IMR-90 (cell line): Measurements from ENCODE around the gene GADD45A. TPM values are rescaled to one million over a fixed set of nuclear protein-coding genes. Genes with fewer than 3 reads are reported as not detected.

ENCODE experiments used
- ATAC-seq: fragments of 200-7000 bp; cut with Tn5 transposase; 2 replicates; pipeline ENCODE4 v1.9.1; 2020; ENCODE audit warnings: low read depth, mild to moderate bottlenecking, moderate library complexity
- BruUV-seq: library from RNA; stranded (reverse); fragments of 400-500 nt; replicated peaks from 2 replicates; lab custom pipeline; 2021; lab: Mats Ljungman, UMichigan
- CTCF ChIA-PET: fragments of 300-600 bp; formaldehyde crosslinking; extraction: SDS; loops from one replicate; lab custom pipeline; 2021; ENCODE audit warnings: antibody characterized with exemption; lab: Yijun Ruan, JAX
- POLR2A ChIA-PET: fragments of 300-600 bp; sonication (Branson Sonifier 250); formaldehyde crosslinking; loops from one replicate; lab custom pipeline; 2022; ENCODE audit warnings: antibody characterized with exemption; ENCODE audit not compliant: unreplicated experiment; lab: Charles Lee
- DNase-seq: peaks from one replicate; pipeline ENCODE4 v3.0.0; 2013
- H2AFZ ChIP-seq: replicated peaks from 2 replicates; pipeline ENCODE3; 2013; ENCODE audit warnings: low read length, mild to moderate bottlenecking; ENCODE audit not compliant: poor library complexity
- H2AK5ac ChIP-seq: 2 replicates; pipeline ENCODE4 v1.6.1; 2013; ENCODE audit warnings: low read depth, low read length, inconsistent platforms
- H2AK9ac ChIP-seq: replicated peaks from 2 replicates; pipeline ENCODE3; 2013; ENCODE audit warnings: mild to moderate bottlenecking, low read depth, low read length, moderate library complexity; ENCODE audit not compliant: poor library complexity
- H2BK120ac ChIP-seq: 2 replicates; pipeline ENCODE4 v1.6.1; 2013; ENCODE audit warnings: low read depth, low read length, inconsistent platforms
- H2BK15ac ChIP-seq: 3 replicates; pipeline ENCODE4 v1.6.1; 2013; ENCODE audit warnings: low read depth, low read length, inconsistent platforms
- H2BK20ac ChIP-seq: 2 replicates; pipeline ENCODE4 v1.6.1; 2013; ENCODE audit warnings: low read depth, mild to moderate bottlenecking, inconsistent platforms, low read length, moderate library complexity
- H2BK5ac ChIP-seq: 2 replicates; pipeline ENCODE4 v1.6.1; 2013; ENCODE audit warnings: mild to moderate bottlenecking, low read depth, low read length, inconsistent platforms; ENCODE audit not compliant: poor library complexity, severe bottlenecking
- H3K14ac ChIP-seq: replicated peaks from 2 replicates; pipeline ENCODE4 v1.6.1; 2013; ENCODE audit warnings: low read depth, low read length, inconsistent platforms
- H3K18ac ChIP-seq: 2 replicates; pipeline ENCODE4 v1.6.1; 2013; ENCODE audit warnings: low read depth, low read length, control low read depth
- H3K23ac ChIP-seq: 2 replicates; pipeline ENCODE4 v1.6.1; 2013; ENCODE audit warnings: low read depth, low read length, inconsistent platforms
- H3K27ac ChIP-seq: 2 replicates; pipeline ENCODE4 v1.5.1; 2013; ENCODE audit warnings: mild to moderate bottlenecking, control low read depth, low read length; ENCODE audit not compliant: insufficient read depth
- H3K27me3 ChIP-seq: 2 replicates; pipeline ENCODE4 v1.6.1; 2013; ENCODE audit warnings: low read length; ENCODE audit not compliant: control insufficient read depth, insufficient read depth
- H3K36me3 ChIP-seq: 2 replicates; pipeline ENCODE4 v1.6.1; 2013; ENCODE audit warnings: low read length, mixed read lengths; ENCODE audit not compliant: control insufficient read depth, insufficient read depth
- H3K4ac ChIP-seq: 2 replicates; pipeline ENCODE4 v1.6.1; 2013; ENCODE audit warnings: low read depth, low read length, inconsistent platforms
- H3K4me1 ChIP-seq: 2 replicates; pipeline ENCODE4 v1.6.1; 2013; ENCODE audit warnings: low read length, mixed read lengths; ENCODE audit not compliant: control insufficient read depth, insufficient read depth
- H3K4me2 ChIP-seq: 2 replicates; pipeline ENCODE4 v1.6.1; 2013; ENCODE audit warnings: low read depth, mild to moderate bottlenecking, control low read depth, low read length, moderate library complexity
- H3K4me3 ChIP-seq: 2 replicates; pipeline ENCODE4 v1.5.1; 2013; ENCODE audit warnings: low read depth, mild to moderate bottlenecking, control low read depth, low read length, moderate library complexity; ENCODE audit not compliant: insufficient read depth
- H3K56ac ChIP-seq: 2 replicates; pipeline ENCODE4 v1.6.1; 2013; ENCODE audit warnings: low read length, inconsistent platforms; ENCODE audit not compliant: insufficient read depth; ENCODE audit errors: extremely low read depth
- H3K79me1 ChIP-seq, 2 experiments: 2 replicates each; pipeline ENCODE4 v1.6.1; 2013; ENCODE audit warnings: low read length in 2 of 2, inconsistent platforms in 1 of 2, low read depth in 1 of 2
- H3K9ac ChIP-seq: 2 replicates; pipeline ENCODE4 v1.6.1; 2013; ENCODE audit warnings: low read depth, low read length, control low read depth
- H3K9me1 ChIP-seq: 2 replicates; pipeline ENCODE4 v1.6.1; 2013; ENCODE audit warnings: low read length, inconsistent platforms; ENCODE audit not compliant: insufficient read depth
- H3K9me3 ChIP-seq: 2 replicates; pipeline ENCODE4 v1.6.1; 2013; ENCODE audit warnings: low read length; ENCODE audit not compliant: control insufficient read depth, insufficient read depth
- H4K20me1 ChIP-seq: 2 replicates; pipeline ENCODE4 v1.6.1; 2013; ENCODE audit warnings: low read length, inconsistent platforms; ENCODE audit not compliant: insufficient read depth
- H4K5ac ChIP-seq: 2 replicates; pipeline ENCODE4 v1.6.1; 2013; ENCODE audit warnings: mild to moderate bottlenecking, low read depth, low read length, control low read depth
- H4K8ac ChIP-seq, 2 experiments: 2 replicates each; pipeline ENCODE4 v1.6.1; 2013; ENCODE audit warnings: low read depth in 2 of 2, low read length in 2 of 2, control low read depth in 1 of 2, inconsistent platforms in 1 of 2
- H4K91ac ChIP-seq: 2 replicates; pipeline ENCODE4 v1.6.1; 2013; ENCODE audit warnings: low read depth, low read length, inconsistent platforms; ENCODE audit not compliant: insufficient read depth
- CEBPB ChIP-seq: IDR thresholded peaks from 2 replicates; pipeline ENCODE4 v1.6.1; 2012; ENCODE audit warnings: low read depth, low read length, improper control_type of control experiment
- MAFK ChIP-seq: IDR thresholded peaks from 2 replicates; pipeline ENCODE4 v1.6.1; 2012; ENCODE audit warnings: low read depth, low read length, improper control_type of control experiment
- MAZ ChIP-seq: IDR thresholded peaks from 2 replicates; pipeline ENCODE4 v1.6.1; 2012; ENCODE audit warnings: low read depth, mild to moderate bottlenecking, low read length, improper control_type of control experiment, moderate library complexity, borderline replicate concordance
- RAD21 ChIP-seq: IDR thresholded peaks from 2 replicates; pipeline ENCODE4 v1.6.1; 2012; ENCODE audit warnings: low read length, improper control_type of control experiment
- SMC3 ChIP-seq: fragments of 150-350 bp; IDR thresholded peaks from 2 replicates; pipeline ENCODE4 v1.6.1; 2016; ENCODE audit warnings: low read depth, mild to moderate bottlenecking, antibody characterized with exemption, low read length, moderate library complexity
- whole genome bisulfite sequencing, 2 experiments: methylation state at CpG; one replicate each; pipeline versions ENCODE4 v1.1.5 to v1.1.7; 2013; ENCODE audit warnings: missing lambda C conversion rate in 2 of 2; ENCODE audit not compliant: insufficient read length in 1 of 2; ENCODE audit errors: extremely low coverage in 2 of 2; 5-methylcytosine and 5-hydroxymethylcytosine counted together
- dilution Hi-C: fragments of 300-500 bp; cut with HindIII; formaldehyde crosslinking; loops from one replicate; pipeline ENCODE4 v1.14.3; 2018; ENCODE audit warnings: low sequenced_read_pairs; ENCODE audit not compliant: unreplicated experiment
- in situ Hi-C: fragments of 300-500 bp; cut with MboI; formaldehyde crosslinking; loops from 3 replicates; pipeline ENCODE4 v1.14.3; 2019; ENCODE audit warnings: low sequenced_read_pairs, inconsistent platforms, mixed read lengths
- intact Hi-C: fragments of 100-400 bp; cut with micrococcal nuclease; formaldehyde crosslinking; loops from 2 replicates; pipeline ENCODE4 v1.10.0; 2022
- polyA plus RNA-seq, 3 experiments: library from polyadenylated mRNA; depleted of rRNA; stranded (reverse); fragments of >200 nt; gene quantifications; 2 replicates each; pipeline ENCODE4 v1.2.3, GENCODE V29; 2012; ENCODE audit warnings: low replicate concordance in 1 of 3
- total RNA-seq: library from RNA; depleted of rRNA; stranded (reverse); fragments of >200 nt; gene quantifications from 2 replicates; pipeline ENCODE4 v1.2.3, GENCODE V29; 2012

GADD45A gene
- total and polyA plus RNA-seq, 2 of the 4 experiments (the other 2 are of a cell fraction) = 10.9 to 114 TPM

DNA sequence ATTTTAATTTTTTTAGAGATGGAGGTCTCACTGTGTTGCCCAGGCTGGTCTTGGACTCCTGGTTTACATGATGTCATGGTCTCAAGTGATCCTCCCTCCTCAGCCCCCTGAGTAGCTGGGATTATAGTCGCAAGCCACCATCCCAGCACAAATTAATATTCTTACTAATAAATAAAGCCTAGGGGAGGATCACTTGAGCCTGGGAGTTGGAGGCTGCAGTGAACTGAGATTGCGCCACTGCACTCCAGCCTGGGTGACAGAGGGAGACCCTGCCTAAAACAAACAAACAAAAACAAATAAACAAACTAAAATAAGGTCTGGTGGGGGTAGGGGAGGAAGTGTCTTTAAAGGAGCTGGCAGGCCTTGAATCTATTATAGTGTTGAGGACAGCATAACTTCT, 8.7 kb upstream of the GADD45A start:
- H3K36me3 ChIP-seq = no peaks in the 10 kb centered on the region
- no peaks in the 10 kb centered on the region for H3K79me1 ChIP-seq
- no peaks in the 10 kb centered on the region for H3K9me1 ChIP-seq
- TF ChIP-seq CEBPB (0 out of 2 replicates have a peak, but pooled peaks have one; percentile 7), RAD21 (no peak), MAZ (no peak), MAFK (no peak), SMC3 (no peak)
- no peak overlapping the region for H4K5ac ChIP-seq
- H3K9me3 ChIP-seq = no peaks in the 10 kb centered on the region
- DNase-seq (no peak), ATAC-seq (no peak)
- no peak overlapping the region for H3K18ac ChIP-seq
- H3K4me3 ChIP-seq = no peak overlapping the region
- H4K20me1 ChIP-seq = no peaks in the 10 kb centered on the region
- no peak overlapping the region for H2BK5ac ChIP-seq
- no peak overlapping the region for H3K14ac ChIP-seq
- H2BK20ac ChIP-seq = no peak overlapping the region
- in situ Hi-C loops = loop anchor here (25.0 kb wide), 1 partner anchor 114 kb away; no protein-coding TSS in a partner anchor
- H3K9ac ChIP-seq = no peak overlapping the region
- no peak overlapping the region for H3K4me2 ChIP-seq
- dilution Hi-C loops = no loop called here
- no CpG with 5 or more reads among the region's 2 CpGs for WGBS, 2 experiments
- BruUV-seq = no TSS peak
- H3K23ac ChIP-seq = no peak overlapping the region
- no peak overlapping the region for H4K91ac ChIP-seq
- H2AK5ac ChIP-seq = no peak overlapping the region
- peaks cover 4% of the 10 kb centered on the region for H3K4me1 ChIP-seq
- no peak overlapping the region for H4K8ac ChIP-seq
- H2AK9ac ChIP-seq = no peak overlapping the region
- no peak overlapping the region for H3K4ac ChIP-seq
- intact Hi-C loops = no loop called here
- H2AFZ ChIP-seq = no peak overlapping the region
- ChIA-PET CTCF (interaction anchor here (1.2 to 2.0 kb wide), 3 partner anchors 84 to 141 kb away, joined by 3 to 6 read pairs (median 6); no protein-coding TSS in a partner anchor), POLR2A (interaction anchor here (2.4 kb wide), 1 partner anchor 9 kb away, joined by 8 read pairs; the partner anchor contains the start of gene GADD45A)
- H3K27ac ChIP-seq = no peak overlapping the region
- no peaks in the 10 kb centered on the region; the same call in 1 of the 2 replicates for H3K27me3 ChIP-seq
- H2BK120ac ChIP-seq = no peak overlapping the region
- no peak overlapping the region for H2BK15ac ChIP-seq
- no peak overlapping the region for H3K56ac ChIP-seq
